HG03039 (cell line): ENCODE measurements around the gene PYGO2.

Experiments
- ATAC-seq: cut with Tn5 transposase; IDR thresholded peaks from one replicate; pipeline ENCODE4 v1.9.1; 2021; ENCODE audit warnings: mild to moderate bottlenecking, moderate library complexity; ENCODE audit not compliant: unreplicated experiment

PYGO2 gene

DNA sequence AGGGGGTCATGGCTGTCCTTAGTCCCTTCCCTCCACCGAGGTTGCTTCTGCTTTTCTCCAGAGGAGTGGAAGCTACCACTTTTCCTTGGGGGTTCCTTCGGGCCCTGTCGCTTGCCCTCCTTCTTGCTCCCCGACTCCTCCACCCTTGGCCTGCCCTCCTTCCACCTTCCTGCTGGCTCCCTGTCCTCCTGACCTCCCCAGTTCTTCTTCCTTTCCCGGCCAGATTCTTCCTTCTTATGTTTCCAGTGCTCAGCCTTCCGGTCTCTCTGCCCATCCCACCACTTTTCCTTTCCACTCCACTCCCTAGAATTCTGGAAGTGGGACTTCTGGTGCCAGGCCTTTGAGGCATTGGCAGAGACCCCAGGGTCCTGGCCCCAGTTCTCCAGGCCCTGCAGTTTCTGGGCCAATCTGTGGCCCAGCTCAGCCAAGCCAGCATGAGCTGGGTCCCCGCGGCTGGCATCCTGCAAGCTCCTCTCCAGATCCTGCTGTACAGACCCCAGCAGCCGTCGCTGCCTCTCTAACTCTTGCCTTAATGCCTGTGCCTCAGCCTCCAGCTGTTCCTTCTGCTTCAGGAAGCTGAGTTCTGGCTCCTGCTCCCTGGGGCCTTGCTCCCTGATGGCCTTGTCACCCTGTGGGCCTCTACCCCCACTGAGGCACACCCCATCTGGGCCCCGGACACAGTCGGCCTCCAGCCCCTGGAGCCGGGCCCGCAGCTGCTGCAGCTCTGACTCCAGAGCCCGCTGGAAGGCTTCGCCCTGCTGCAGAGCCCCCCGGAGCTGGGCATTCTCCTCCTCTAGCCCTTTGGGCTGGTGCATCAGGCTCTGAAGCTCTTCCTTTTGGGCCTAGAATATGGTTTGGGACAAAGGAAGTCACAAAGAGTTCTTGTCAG is 15.4 kb downstream of the PYGO2 start:
- no peak for ATAC-seq

DNA sequence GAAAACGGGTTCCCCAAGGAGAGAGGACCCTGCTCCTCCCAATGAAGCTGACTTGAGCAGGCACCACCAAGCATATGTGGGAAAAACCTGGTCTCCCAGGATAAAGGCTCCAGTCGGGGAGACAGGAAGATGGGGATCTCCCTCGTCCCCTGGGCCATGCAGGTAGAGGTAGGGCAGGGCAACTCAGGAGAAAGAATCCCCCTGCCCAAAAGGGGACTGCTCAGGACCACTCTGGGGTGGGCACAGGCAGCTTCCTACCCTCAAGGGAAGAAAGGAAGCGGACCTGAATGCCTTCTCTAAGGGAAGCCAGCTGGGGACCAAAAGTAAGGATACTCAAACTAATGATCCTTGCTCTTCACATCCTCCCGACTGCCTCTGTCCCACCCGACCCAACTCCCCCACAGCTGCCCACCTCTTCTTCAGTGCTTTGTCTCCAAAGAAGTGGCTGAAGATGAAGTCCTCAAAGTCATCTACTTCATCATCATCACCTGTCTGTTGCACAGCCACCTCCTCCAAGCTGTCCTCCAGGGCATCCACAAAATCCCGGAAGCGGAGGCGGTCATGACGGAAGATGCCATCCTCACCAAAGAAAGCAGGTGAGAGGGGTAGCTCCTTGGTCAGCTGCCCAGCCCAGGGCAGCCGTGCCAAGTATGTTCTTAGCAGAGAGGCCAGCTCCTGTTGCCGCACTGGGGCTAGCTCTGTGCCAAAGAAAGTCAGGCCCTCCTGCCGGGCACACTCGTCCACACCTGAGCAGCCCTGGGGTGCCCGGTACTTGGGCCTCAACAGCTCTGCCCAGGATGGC is 16.2 kb downstream of the PYGO2 start:
- ATAC-seq, result no peak

GRCh38 chr1:154944401-154945159 is 17.0 kb downstream of the PYGO2 start:
- ATAC-seq, result no peak

DNA sequence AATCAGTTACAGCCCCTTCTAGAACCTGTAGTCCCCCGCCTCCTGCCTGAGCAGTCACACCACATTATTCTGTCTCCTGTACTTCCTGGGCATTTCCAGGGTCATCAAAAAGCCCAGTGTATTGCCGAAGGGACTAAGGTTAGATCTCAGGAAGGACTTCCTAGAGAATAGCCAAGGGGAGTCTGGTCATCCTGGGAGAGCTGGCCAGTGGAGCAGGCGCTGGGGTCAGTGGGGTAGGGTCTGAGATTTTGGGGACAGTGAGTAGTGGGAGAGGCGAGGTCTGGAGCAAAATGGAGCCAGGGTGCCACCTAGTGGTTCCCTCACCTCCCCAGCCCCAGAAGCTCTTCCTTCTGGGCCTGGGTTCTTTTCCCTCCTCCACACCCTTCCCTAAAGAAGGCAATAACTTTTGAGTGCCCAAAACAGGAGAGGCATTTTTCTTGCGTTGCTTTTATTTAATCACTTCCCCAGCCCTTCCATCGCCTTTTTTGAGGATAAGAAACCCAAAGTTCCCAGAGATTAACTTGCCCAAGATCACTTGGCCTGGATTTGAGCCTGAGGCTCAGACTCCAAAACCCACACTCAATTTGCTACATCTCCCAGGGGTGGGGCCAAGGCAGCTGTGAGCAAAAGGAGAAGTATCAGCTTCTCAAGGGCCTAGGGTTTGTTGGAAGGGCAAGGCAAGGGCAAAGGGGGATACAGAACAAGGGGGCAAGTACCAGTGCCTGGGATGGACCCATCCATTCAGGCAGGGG is 17.8 kb downstream of the PYGO2 start:
- no peak for ATAC-seq

DNA sequence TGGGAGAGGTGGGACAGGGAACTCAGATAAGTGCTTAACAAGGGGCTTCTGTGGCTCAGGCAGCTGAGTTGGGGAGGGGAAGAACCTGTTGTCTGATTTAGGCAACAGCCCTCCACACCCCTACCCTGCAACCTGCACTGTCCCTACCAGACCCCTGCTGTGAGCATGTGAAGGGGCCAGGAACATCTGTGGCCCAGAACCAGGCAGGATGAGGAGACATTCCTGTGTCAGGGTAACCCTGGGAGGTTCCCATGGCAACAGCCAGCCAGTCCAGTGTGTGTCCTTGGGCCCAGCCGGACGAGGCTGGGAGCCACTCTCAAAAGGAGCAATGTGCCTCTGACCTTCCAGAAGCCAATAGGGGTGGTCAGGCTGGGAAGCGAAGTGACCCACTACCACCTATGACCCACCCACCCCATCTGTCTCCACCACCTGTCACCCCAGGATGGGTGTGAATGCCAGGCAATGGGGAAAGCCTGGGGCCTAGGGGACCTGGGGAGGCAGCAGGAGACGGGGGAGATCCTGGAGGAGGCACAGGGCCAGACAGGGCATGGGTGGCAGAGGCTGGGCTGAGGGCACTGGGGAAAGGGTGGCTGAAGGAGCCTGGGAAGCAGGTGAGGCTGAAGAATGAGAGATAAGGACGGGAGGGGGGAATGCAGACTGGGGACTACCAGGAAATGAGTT is 20.1 kb downstream of the PYGO2 start:
- ATAC-seq, result no peak

- ATAC-seq, result no peak
These were observed 20.9 kb downstream of the PYGO2 start for GRCh38 chr1:154940651-154941194.

- ATAC-seq, result no peak
These were observed 21.4 kb downstream of the PYGO2 start for GRCh38 chr1:154940213-154940560.

GRCh38 chr1:154938604-154939399 is 22.8 kb downstream of the PYGO2 start:
- ATAC-seq, result no peak

- ATAC-seq, result no peak
These were observed 23.6 kb downstream of the PYGO2 start for GRCh38 chr1:154937988-154938386.

- ATAC-seq, result peak; percentile 49
These were observed 24.2 kb downstream of the PYGO2 start for GRCh38 chr1:154937085-154937987.

- peak; percentile 77 for ATAC-seq
These were observed 25.0 kb downstream of the PYGO2 start, which contains the start of gene PMVK for GRCh38 chr1:154936555-154937084. Gene PMVK (minus strand): TSS chr1:154936719. CDS start chr1:154936685, 34 bp downstream.

DNA sequence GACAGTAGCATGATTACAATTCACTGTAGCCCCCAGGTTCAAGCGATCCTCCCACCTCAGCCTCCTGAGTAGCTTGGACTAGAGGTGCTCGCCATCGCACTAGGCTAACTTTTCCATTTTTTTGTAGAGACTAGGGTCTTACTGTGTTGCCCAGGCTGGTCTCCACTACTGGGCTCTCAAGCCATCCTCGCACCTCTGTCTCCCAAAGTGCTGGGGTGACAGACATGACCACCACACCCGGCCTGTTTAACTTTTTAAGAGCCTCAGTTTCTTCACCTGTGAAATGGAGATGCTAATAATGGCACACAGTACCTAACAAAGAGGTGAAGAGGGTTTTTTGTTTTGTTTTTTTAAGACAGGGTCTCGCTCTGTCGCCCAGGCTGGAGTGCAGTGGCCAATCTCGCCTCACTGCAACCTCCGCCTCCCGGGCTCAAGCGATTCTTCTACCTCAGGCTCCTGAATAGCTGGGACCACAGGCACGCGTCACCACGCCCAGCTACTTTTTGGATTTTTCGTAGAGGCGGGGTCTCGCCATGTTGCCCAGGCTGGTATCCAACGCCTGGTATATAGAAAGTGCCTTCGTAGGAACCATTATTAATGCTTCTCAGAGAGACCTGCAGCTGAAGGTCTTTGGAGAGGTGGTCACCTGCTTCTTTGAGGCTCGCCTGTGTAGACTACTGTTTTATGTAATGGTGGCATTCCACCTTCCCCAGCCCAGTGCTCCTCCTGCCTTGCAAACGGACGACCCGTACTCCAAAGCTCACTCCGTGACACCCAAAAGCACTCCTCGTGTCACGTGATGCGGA is 25.6 kb downstream of the PYGO2 start:
- ATAC-seq, result no peak

GRCh38 chr1:154934358-154934948 is 27.1 kb downstream of the PYGO2 start:
- ATAC-seq, result no peak

DNA sequence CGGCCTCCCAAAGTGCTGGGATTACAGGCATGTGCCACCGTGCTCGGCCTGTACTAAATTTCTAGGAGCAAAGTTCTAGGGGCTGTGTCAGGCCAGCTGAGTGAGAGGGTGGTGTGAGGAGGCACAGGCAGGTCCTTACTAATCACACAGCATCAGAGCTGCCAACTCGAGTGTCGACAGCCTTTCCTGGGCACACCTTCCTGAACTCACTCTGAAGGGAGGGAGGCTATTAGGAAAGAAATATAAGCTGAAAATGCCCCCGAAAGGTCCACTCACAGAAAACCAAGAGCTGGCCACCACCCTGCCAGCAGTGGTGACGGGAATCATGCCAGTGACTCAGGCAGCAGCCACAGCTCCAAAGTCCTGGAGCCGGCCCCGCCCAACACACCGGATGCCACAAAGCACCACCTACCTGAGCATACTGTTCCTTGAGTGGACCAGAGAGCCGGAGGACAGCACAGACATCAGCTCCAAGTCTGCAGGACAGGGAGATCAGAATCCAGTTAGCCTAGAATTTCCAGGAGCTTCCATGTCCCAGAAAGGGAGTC is 29.6 kb downstream of the PYGO2 start:
- no peak for ATAC-seq

GRCh38 chr1:154926201-154926600 is 35.4 kb downstream of the PYGO2 start:
- ATAC-seq, result no peak
